Measurements from ENCODE around the gene SLAMF6. TPM values are rescaled to one million over a fixed set of nuclear protein-coding genes. Genes with fewer than 3 reads are reported as not detected.
A peak's percentile ranks its signal among the peaks of the same experiment; 100 is the strongest.

The SLAMF6 gene
- total and polyA plus RNA-seq, 11 donors: 0.09 to 3.8 (median 0.30) TPM

- ATAC-seq (no peak), DNase-seq (no peak)
- Histone ChIP-seq H3K27ac (peak overlapping the region in 1 of 12 donors; percentile 71), H3K36me3 (no peaks in the 10 kb centered on the region), H3K27me3 (no peaks in the 10 kb centered on the region), H3K4me3 (no peak overlapping the region), H3K4me1 (peaks cover 0 to 15% (median 0%) of the 10 kb centered on the region in 12 donors), H3K9me3 (no peaks in the 10 kb centered on the region)
- intact Hi-C loops (cut with DNase I): no loop called here
- TF ChIP-seq, protein P1, sequence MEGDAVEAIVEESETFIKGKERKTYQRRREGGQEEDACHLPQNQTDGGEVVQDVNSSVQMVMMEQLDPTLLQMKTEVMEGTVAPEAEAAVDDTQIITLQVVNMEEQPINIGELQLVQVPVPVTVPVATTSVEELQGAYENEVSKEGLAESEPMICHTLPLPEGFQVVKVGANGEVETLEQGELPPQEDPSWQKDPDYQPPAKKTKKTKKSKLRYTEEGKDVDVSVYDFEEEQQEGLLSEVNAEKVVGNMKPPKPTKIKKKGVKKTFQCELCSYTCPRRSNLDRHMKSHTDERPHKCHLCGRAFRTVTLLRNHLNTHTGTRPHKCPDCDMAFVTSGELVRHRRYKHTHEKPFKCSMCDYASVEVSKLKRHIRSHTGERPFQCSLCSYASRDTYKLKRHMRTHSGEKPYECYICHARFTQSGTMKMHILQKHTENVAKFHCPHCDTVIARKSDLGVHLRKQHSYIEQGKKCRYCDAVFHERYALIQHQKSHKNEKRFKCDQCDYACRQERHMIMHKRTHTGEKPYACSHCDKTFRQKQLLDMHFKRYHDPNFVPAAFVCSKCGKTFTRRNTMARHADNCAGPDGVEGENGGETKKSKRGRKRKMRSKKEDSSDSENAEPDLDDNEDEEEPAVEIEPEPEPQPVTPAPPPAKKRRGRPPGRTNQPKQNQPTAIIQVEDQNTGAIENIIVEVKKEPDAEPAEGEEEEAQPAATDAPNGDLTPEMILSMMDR (IDR thresholded peaks at IDR 0.05): no peak
- WGBS, 4 donors: 58 to 76% (median 73%) methylated on average over 2 of the region's 2 CpGs
Measured at GRCh38 chr1:160436966-160437365, 86.1 kb downstream of the SLAMF6 start.

Other genes starting within 250 kb of the SLAMF6 start
- gene PEX19, start 238.1 kb downstream of the SLAMF6 start, total RNA-seq: 100 to 1,000 TPM in 1 of 9 donors, 10 to 100 TPM in 8; 65.0 to 105 (median 85.7) TPM
- gene PEX19, start 238.1 kb downstream of the SLAMF6 start, polyA plus RNA-seq: 10 to 100 TPM; 22.5 to 44.8 TPM
- 100 to 1,000 TPM in 6 of 9 donors, 10 to 100 TPM in 3; 78.6 to 129 (median 115) TPM for gene COPA, start 180.0 kb downstream of the SLAMF6 start, total RNA-seq
- 10 to 100 TPM; 46.9 to 97.8 TPM for gene COPA, start 180.0 kb downstream of the SLAMF6 start, polyA plus RNA-seq
- 100 to 1,000 TPM in 1 of 9 donors, 10 to 100 TPM in 8; 54.1 to 101 (median 72.2) TPM for gene NCSTN, start 179.9 kb downstream of the SLAMF6 start, total RNA-seq
- 10 to 100 TPM; 47.3 to 47.9 TPM for gene NCSTN, start 179.9 kb downstream of the SLAMF6 start, polyA plus RNA-seq
- gene NHLH1, start 156.2 kb downstream of the SLAMF6 start, total RNA-seq: under 1 TPM in 2 of 9 donors, not detected in 7; 0.09 to 0.18 TPM
- gene NHLH1, start 156.2 kb downstream of the SLAMF6 start, polyA plus RNA-seq: under 1 TPM in 1 of 2 donors, not detected in 1; 0.14 TPM
- gene VANGL2, start 122.7 kb downstream of the SLAMF6 start, total RNA-seq: 1 to 10 TPM; 1.4 to 3.2 (median 2.0) TPM
- 1 to 10 TPM in 1 of 2 donors, under 1 TPM in 1; 0.94 to 1.4 TPM for gene VANGL2, start 122.7 kb downstream of the SLAMF6 start, polyA plus RNA-seq
- 10 to 100 TPM in 2 of 9 donors, 1 to 10 TPM in 6, under 1 TPM in 1; 0.90 to 36.2 (median 1.4) TPM for gene CD84, start 56.2 kb upstream of the SLAMF6 start, total RNA-seq
- gene CD84, start 56.2 kb upstream of the SLAMF6 start, polyA plus RNA-seq: under 1 TPM; 0.49 to 0.61 TPM
- gene SLAMF1, start 123.8 kb upstream of the SLAMF6 start, total RNA-seq: 1 to 10 TPM in 1 of 9 donors, under 1 TPM in 3, not detected in 5; 0.14 to 4.3 (median 0.60) TPM
- under 1 TPM; 0.21 to 0.80 TPM for gene SLAMF1, start 123.8 kb upstream of the SLAMF6 start, polyA plus RNA-seq
- gene CD48, start 188.6 kb upstream of the SLAMF6 start, total RNA-seq: 10 to 100 TPM in 1 of 9 donors, 1 to 10 TPM in 3, under 1 TPM in 5; 0.49 to 31.6 (median 0.71) TPM
- 1 to 10 TPM in 1 of 2 donors, under 1 TPM in 1; 0.53 to 2.4 TPM for gene CD48, start 188.6 kb upstream of the SLAMF6 start, polyA plus RNA-seq
- gene SLAMF7, start 216.0 kb upstream of the SLAMF6 start, total RNA-seq: 10 to 100 TPM in 1 of 9 donors, 1 to 10 TPM in 1, under 1 TPM in 3, not detected in 4; 0.27 to 28.0 (median 0.96) TPM
- under 1 TPM; 0.21 to 0.23 TPM for gene SLAMF7, start 216.0 kb upstream of the SLAMF6 start, polyA plus RNA-seq